KMS-11 (cell line): ENCODE data around the gene RAD54L.

Experiments
- H2AFZ ChIP-seq: fragments of 200-600 bp; sonication (generic); 2 replicates; pipeline ENCODE4 v1.6.1; 2016; ENCODE audit warnings: antibody characterized with exemption, mixed run types, low read depth
- H3K27ac ChIP-seq: fragments of 200-600 bp; sonication (generic); 2 replicates; pipeline ENCODE4 v1.6.1; 2016; ENCODE audit warnings: mild to moderate bottlenecking, mixed run types
- H3K27me3 ChIP-seq: fragments of 200-600 bp; sonication (generic); 2 replicates; pipeline ENCODE4 v1.6.1; 2017; ENCODE audit warnings: mild to moderate bottlenecking, low read depth, mixed run types, moderate library complexity; ENCODE audit not compliant: insufficient read depth
- H3K36me3 ChIP-seq: fragments of 200-600 bp; sonication (generic); 2 replicates; pipeline ENCODE4 v1.6.1; 2017; ENCODE audit warnings: mild to moderate bottlenecking, mixed run types; ENCODE audit not compliant: insufficient read depth
- H3K4me1 ChIP-seq: fragments of 200-600 bp; sonication (generic); 2 replicates; pipeline ENCODE4 v1.6.1; 2016; ENCODE audit warnings: mild to moderate bottlenecking, low read depth, mixed run types; ENCODE audit not compliant: poor library complexity, severe bottlenecking
- H3K4me2 ChIP-seq: fragments of 200-600 bp; sonication (generic); 2 replicates; pipeline ENCODE4 v1.7.0; 2016; ENCODE audit warnings: mild to moderate bottlenecking, mixed run types
- H3K4me3 ChIP-seq: fragments of 200-600 bp; sonication (generic); IDR thresholded peaks from 2 replicates; pipeline ENCODE4 v1.6.1; 2017; ENCODE audit warnings: low read depth, low read length, mixed read lengths; ENCODE audit not compliant: insufficient read depth
- H3K79me2 ChIP-seq: fragments of 200-600 bp; sonication (generic); 2 replicates; pipeline ENCODE4 v1.6.1; 2016; ENCODE audit warnings: low read depth, mixed run types; ENCODE audit not compliant: insufficient read depth
- H3K9ac ChIP-seq: fragments of 200-600 bp; sonication (generic); 2 replicates; pipeline ENCODE4 v1.6.1; 2016; ENCODE audit warnings: mild to moderate bottlenecking, mixed run types
- H4K20me1 ChIP-seq: fragments of 200-600 bp; sonication (generic); 2 replicates; pipeline ENCODE4 v1.6.1; 2016; ENCODE audit warnings: mild to moderate bottlenecking, mixed run types; ENCODE audit not compliant: insufficient read depth
- CTCF ChIP-seq: fragments of 200-600 bp; sonication (generic); conservative IDR thresholded peaks from 2 replicates; pipeline ENCODE4 v1.6.1; 2017; ENCODE audit warnings: low read depth, mild to moderate bottlenecking, antibody characterized with exemption, low read length, moderate library complexity, mixed read lengths

The RAD54L gene

GRCh38 chr1:46262508-46262907 is 14.9 kb downstream of the RAD54L start:
- Histone ChIP-seq H4K20me1 (no peaks in the 10 kb centered on the region), H3K27ac (no peak overlapping the region), H3K4me3 (no peak overlapping the region), H3K4me2 (no peak overlapping the region), H3K4me1 (no peaks in the 10 kb centered on the region), H3K27me3 (no peaks in the 10 kb centered on the region), H3K79me2 (no peaks in the 10 kb centered on the region), H3K36me3 (no peaks in the 10 kb centered on the region; the same call in 1 of the 2 replicates), H2AFZ (no peak overlapping the region), H3K9ac (no peak overlapping the region)
- TF ChIP-seq CTCF = no peak

GRCh38 chr1:46263146-46263545 is 15.6 kb downstream of the RAD54L start:
- Histone ChIP-seq H3K4me3 (no peak overlapping the region), H3K4me1 (no peaks in the 10 kb centered on the region), H3K4me2 (no peak overlapping the region), H3K27me3 (no peaks in the 10 kb centered on the region), H4K20me1 (no peaks in the 10 kb centered on the region), H2AFZ (no peak overlapping the region), H3K27ac (no peak overlapping the region), H3K79me2 (no peaks in the 10 kb centered on the region), H3K36me3 (no peaks in the 10 kb centered on the region; the same call in 1 of the 2 replicates), H3K9ac (no peak overlapping the region)
- TF ChIP-seq CTCF = no peak

GRCh38 chr1:46268578-46268977 is 21.0 kb downstream of the RAD54L start:
- no peaks in the 10 kb centered on the region for H3K27me3 ChIP-seq
- no peak overlapping the region for H3K9ac ChIP-seq
- no peak for TF ChIP-seq CTCF
- H3K27ac ChIP-seq = no peak overlapping the region
- no peak overlapping the region for H3K4me3 ChIP-seq
- H3K4me1 ChIP-seq = no peaks in the 10 kb centered on the region
- no peaks in the 10 kb centered on the region for H3K79me2 ChIP-seq
- H2AFZ ChIP-seq = no peak overlapping the region
- peaks cover 3% of the 10 kb centered on the region; the same call in 1 of the 2 replicates for H3K36me3 ChIP-seq
- H4K20me1 ChIP-seq = no peaks in the 10 kb centered on the region
- no peak overlapping the region for H3K4me2 ChIP-seq

- Histone ChIP-seq H3K4me2 (no peak overlapping the region), H3K79me2 (no peaks in the 10 kb centered on the region), H3K4me1 (no peaks in the 10 kb centered on the region), H3K9ac (no peak overlapping the region), H3K4me3 (no peak overlapping the region), H4K20me1 (no peaks in the 10 kb centered on the region), H2AFZ (no peak overlapping the region), H3K36me3 (peaks cover 3% of the 10 kb centered on the region; the same call in 1 of the 2 replicates), H3K27ac (no peak overlapping the region), H3K27me3 (no peaks in the 10 kb centered on the region)
- no peak for TF ChIP-seq CTCF
Observed at GRCh38 chr1:46274225-46275029, 26.9 kb downstream of the RAD54L start.
